Neural cell (in vitro differentiated cells): ENCODE results near the gene NELL2.

ENCODE experiments used
- CTCF ChIP-seq: fragments of 450-650 bp; IDR thresholded peaks from 2 replicates; pipeline ENCODE4 v1.5.1; 2014; ENCODE audit warnings: antibody characterized with exemption, mild to moderate bottlenecking, moderate library complexity; ENCODE audit not compliant: poor library complexity, severe bottlenecking
- EP300 ChIP-seq: fragments of 450-650 bp; conservative IDR thresholded peaks from 2 replicates; pipeline ENCODE4 v1.6.1; 2014; ENCODE audit warnings: antibody characterized with exemption, mild to moderate bottlenecking, moderate library complexity; ENCODE audit not compliant: poor library complexity, severe bottlenecking
- EZH2 ChIP-seq: fragments of 200-600, 300-800 bp; shearing (Covaris generic), sonication (generic); IDR thresholded peaks from 2 replicates; pipeline ENCODE4 v1.6.1; 2014; ENCODE audit warnings: antibody characterized with exemption, low read length, borderline replicate concordance, mild to moderate bottlenecking; ENCODE audit not compliant: insufficient read depth, poor library complexity, severe bottlenecking
- MXI1 ChIP-seq: fragments of 450-650 bp; conservative IDR thresholded peaks from 2 replicates; pipeline ENCODE4 v1.6.1; 2014; ENCODE audit warnings: antibody characterized with exemption, mild to moderate bottlenecking; ENCODE audit not compliant: poor library complexity, severe bottlenecking
- POLR2AphosphoS5 ChIP-seq: IDR thresholded peaks from 2 replicates; pipeline ENCODE4 v1.6.1; 2012
- RAD21 ChIP-seq: fragments of 450-650 bp; conservative IDR thresholded peaks from 2 replicates; pipeline ENCODE4 v1.6.1; 2014; ENCODE audit warnings: antibody characterized with exemption, mild to moderate bottlenecking, moderate library complexity
- REST ChIP-seq: IDR thresholded peaks from 2 replicates; pipeline ENCODE4 v1.6.1; 2012; ENCODE audit warnings: borderline replicate concordance
- SMC3 ChIP-seq: fragments of 450-650 bp; conservative IDR thresholded peaks from 2 replicates; pipeline ENCODE4 v1.6.1; 2014; ENCODE audit warnings: antibody characterized with exemption, mild to moderate bottlenecking, moderate library complexity; ENCODE audit not compliant: poor library complexity
- TAF1 ChIP-seq: IDR thresholded peaks from 2 replicates; pipeline ENCODE4 v1.6.1; 2012; ENCODE audit warnings: low read depth

- TF ChIP-seq CTCF: no peak
- no peak for TF ChIP-seq EZH2
- TF ChIP-seq REST: no peak
- TF ChIP-seq RAD21: no peak
- TF ChIP-seq POLR2AphosphoS5: no peak
- no peak for TF ChIP-seq EP300
- no peak for TF ChIP-seq SMC3
- no peak for TF ChIP-seq TAF1
- no peak for TF ChIP-seq MXI1
Measured at GRCh38 chr12:44563486-44563885, 312.6 kb downstream of the NELL2 start.
